ENCODE data around the gene RPS6KA1.
"Not testable (repeated sequence)": the region's sequence is repeated elsewhere in the genome, so short reads cannot be mapped to it uniquely, and the experiment has no call there.

RPS6KA1 gene

GRCh38 chr1:26529655-26530409, at the start of gene RPS6KA1:
Gene RPS6KA1, plus strand, starts transcription at chr1:26529761. Its CDS starts 160 bp downstream, at chr1:26529921.
- DNase-seq (ENCODE audit: extremely low spot score, insufficient read length, low read depth) (peak; percentile 86), FAIRE-seq (peak; percentile 44)

GRCh38 chr1:26482921-26483320, 46.6 kb upstream of the RPS6KA1 start:
- FAIRE-seq (no peak), DNase-seq (ENCODE audit: extremely low spot score, insufficient read length, low read depth) (no peak)

GRCh38 chr1:26483980-26484379, 45.6 kb upstream of the RPS6KA1 start:
- FAIRE-seq (no peak), DNase-seq (ENCODE audit: extremely low spot score, insufficient read length, low read depth) (no peak)

- no peak for FAIRE-seq
- DNase-seq (ENCODE audit: extremely low spot score, insufficient read length, low read depth): no peak
Observed at GRCh38 chr1:26490155-26490554, 39.4 kb upstream of the RPS6KA1 start.

- peak; percentile 83 for FAIRE-seq
Observed at GRCh38 chr1:26493267-26493666, 36.3 kb upstream of the RPS6KA1 start.

GRCh38 chr1:26493938-26494337, 35.6 kb upstream of the RPS6KA1 start:
- DNase-seq (ENCODE audit: extremely low spot score, insufficient read length, low read depth) (no peak), FAIRE-seq (no peak)

More at GRCh38 chr1:26493267-26493666, 36.3 kb upstream of the RPS6KA1 start:
- DNase-seq (ENCODE audit: extremely low spot score, insufficient read length, low read depth): no peak

- FAIRE-seq: no peak
- DNase-seq (ENCODE audit: extremely low spot score, insufficient read length, low read depth): no peak
Observed at GRCh38 chr1:26496861-26497260, 32.7 kb upstream of the RPS6KA1 start.

GRCh38 chr1:26498894-26499293, 30.7 kb upstream of the RPS6KA1 start:
- no peak for DNase-seq (ENCODE audit: extremely low spot score, insufficient read length, low read depth)
- FAIRE-seq: no peak

- peak; percentile 90 for DNase-seq (ENCODE audit: extremely low spot score, insufficient read length, low read depth)
- FAIRE-seq: no peak
Observed at GRCh38 chr1:26500488-26501175, 28.9 kb upstream of the RPS6KA1 start.

GRCh38 chr1:26510711-26511110, 18.9 kb upstream of the RPS6KA1 start:
- DNase-seq (ENCODE audit: extremely low spot score, insufficient read length, low read depth); FAIRE-seq: not testable (repeated sequence)

- not testable (repeated sequence) for DNase-seq (ENCODE audit: extremely low spot score, insufficient read length, low read depth); FAIRE-seq
Observed at GRCh38 chr1:26515836-26516235, 13.7 kb upstream of the RPS6KA1 start.

GRCh38 chr1:26516987-26517765, 12.4 kb upstream of the RPS6KA1 start:
- FAIRE-seq: no peak
- no peak for DNase-seq (ENCODE audit: extremely low spot score, insufficient read length, low read depth)

GRCh38 chr1:26517766-26518049, 11.9 kb upstream of the RPS6KA1 start:
- no peak for FAIRE-seq
- no peak for DNase-seq (ENCODE audit: extremely low spot score, insufficient read length, low read depth)

GRCh38 chr1:26518355-26518754, 11.2 kb upstream of the RPS6KA1 start:
- DNase-seq (ENCODE audit: extremely low spot score, insufficient read length, low read depth): no peak
- FAIRE-seq: no peak

GRCh38 chr1:26520339-26520738, 9.2 kb upstream of the RPS6KA1 start:
- FAIRE-seq (peak; percentile 38), DNase-seq (ENCODE audit: extremely low spot score, insufficient read length, low read depth) (no peak)

GRCh38 chr1:26521669-26522030, 7.9 kb upstream of the RPS6KA1 start:
- DNase-seq (ENCODE audit: extremely low spot score, insufficient read length, low read depth) (no peak), FAIRE-seq (no peak)

- FAIRE-seq (no peak), DNase-seq (ENCODE audit: extremely low spot score, insufficient read length, low read depth) (no peak)
Observed at GRCh38 chr1:26522073-26522472, 7.5 kb upstream of the RPS6KA1 start.

GRCh38 chr1:26524181-26524580, 5.4 kb upstream of the RPS6KA1 start:
- DNase-seq (ENCODE audit: extremely low spot score, insufficient read length, low read depth) (no peak), FAIRE-seq (no peak)

GRCh38 chr1:26526287-26526686, 3.3 kb upstream of the RPS6KA1 start:
- DNase-seq (ENCODE audit: extremely low spot score, insufficient read length, low read depth) (no peak), FAIRE-seq (no peak)

GRCh38 chr1:26529405-26529654, 231 bp upstream of the RPS6KA1 start:
- FAIRE-seq: no peak
- DNase-seq (ENCODE audit: extremely low spot score, insufficient read length, low read depth): no peak

GRCh38 chr1:26530410-26530894, 891 bp downstream of the RPS6KA1 start:
- FAIRE-seq: peak; percentile 31
- DNase-seq (ENCODE audit: extremely low spot score, insufficient read length, low read depth): no peak

Measured in GM18507 (cell line).